HepG2 (cell line): ENCODE results near the gene RAP1A. TPM values are rescaled to one million over a fixed set of nuclear protein-coding genes. Genes with fewer than 3 reads are reported as not detected.
A peak's percentile ranks its signal among the peaks of the same experiment; 100 is the strongest.

ENCODE experiments used
- ATF7 ChIP-seq, 2 experiments: fragments of 450-650 bp in 1 of 2; sonication (generic) in 1 of 2; formaldehyde crosslinking in 1 of 2; IDR thresholded peaks; 2 replicates each; pipeline versions ENCODE4 v1.4.0 to v1.6.1; 2016 to 2020; ENCODE audit warnings: antibody characterized with exemption in 1 of 2, mild to moderate bottlenecking in 1 of 2, missing genetic modification reagents in 1 of 2
- CBX1 ChIP-seq: IDR thresholded peaks from one replicate; pipeline ENCODE4 v1.6.1; 2016; ENCODE audit warnings: antibody characterized with exemption, low read depth
- CCDC6 ChIP-seq: sonication (generic); formaldehyde crosslinking; IDR thresholded peaks from 2 replicates; pipeline ENCODE4 v1.8.1; 2022; ENCODE audit warnings: mild to moderate bottlenecking, missing genetic modification reagents, moderate library complexity
- FOSL1 ChIP-seq: sonication (generic); formaldehyde crosslinking; IDR thresholded peaks from 2 replicates; pipeline ENCODE4 v1.9.0; 2021; ENCODE audit warnings: missing genetic modification reagents, borderline replicate concordance
- PTBP1 ChIP-seq: fragments of 200-400 bp; formaldehyde crosslinking; IDR thresholded peaks from 2 replicates; pipeline ENCODE4 v1.6.1; 2018; ENCODE audit warnings: low read length, low read depth; ENCODE audit not compliant: poor library complexity, severe bottlenecking
- U2AF2 ChIP-seq: fragments of 200-400 bp; formaldehyde crosslinking; IDR thresholded peaks from 2 replicates; pipeline ENCODE4 v1.6.1; 2017; ENCODE audit warnings: low read depth, mild to moderate bottlenecking, low read length
- ZFP1 ChIP-seq: IDR thresholded peaks from 2 replicates; pipeline ENCODE4 v1.6.1; 2016
- ZNF225 ChIP-seq: sonication (generic); formaldehyde crosslinking; IDR thresholded peaks from 2 replicates; pipeline ENCODE4 v1.4.0; 2020; ENCODE audit warnings: mild to moderate bottlenecking, missing genetic modification reagents
- ZNF33B ChIP-seq: sonication (generic); formaldehyde crosslinking; IDR thresholded peaks from 2 replicates; pipeline ENCODE4 v1.5.1; 2020; ENCODE audit warnings: mild to moderate bottlenecking, missing genetic modification reagents
- ZNF343 ChIP-seq: sonication (generic); formaldehyde crosslinking; IDR thresholded peaks from 2 replicates; pipeline ENCODE4 v1.4.0; 2020; ENCODE audit warnings: mild to moderate bottlenecking, missing genetic modification reagents
- ZSCAN21 ChIP-seq: sonication (generic); formaldehyde crosslinking; IDR thresholded peaks from 2 replicates; pipeline ENCODE4 v1.8.0; 2022; ENCODE audit warnings: mild to moderate bottlenecking, missing genetic modification reagents, moderate library complexity, borderline replicate concordance
- polyA plus RNA-seq, 8 experiments: library from polyadenylated mRNA; depleted of rRNA in 3 of 8; stranded (reverse) in 7 of 8; unstranded in 1 of 8; fragments of >200 nt; fragmentation: Illumina TruSeq in 4 of 8; extraction: Trizol in 4 of 8; gene quantifications; 2 replicates each; pipeline versions ENCODE4 v1.2.1 to v1.2.3, GENCODE V29; 2011 to 2016; ENCODE audit warnings: low read depth in 4 of 8, missing spikeins in 1 of 8, mixed read lengths in 1 of 8; ENCODE audit not compliant: insufficient read depth in 1 of 8
- total RNA-seq, 5 experiments: library from RNA; depleted of rRNA; stranded (reverse); fragments of >200 nt; fragmentation: Illumina TruSeq; extraction: Trizol; gene quantifications; 2 replicates each; pipeline ENCODE4 v1.2.3, GENCODE V29; 2016; ENCODE audit warnings: low read depth in 1 of 5
- TF ChIP-seq, protein P1 (sequence below), 2 experiments: sonication (generic) in 1 of 2; formaldehyde crosslinking in 1 of 2; IDR thresholded peaks; 2 replicates each; pipeline versions ENCODE4 v1.5.1 to v1.6.1; 2011 to 2020; ENCODE audit warnings: borderline replicate concordance in 1 of 2, low read depth in 1 of 2, low read length in 1 of 2, mild to moderate bottlenecking in 1 of 2, missing genetic modification reagents in 1 of 2, moderate library complexity in 1 of 2
- TF ChIP-seq, protein P2 (sequence below): sonication (generic); formaldehyde crosslinking; IDR thresholded peaks from 2 replicates; pipeline ENCODE4 v1.4.0; 2020; ENCODE audit warnings: mild to moderate bottlenecking, missing genetic modification reagents
- TF ChIP-seq, protein P3 (sequence below): sonication (generic); formaldehyde crosslinking; IDR thresholded peaks from 2 replicates; pipeline ENCODE4 v1.5.0; 2020; ENCODE audit warnings: missing genetic modification reagents, mild to moderate bottlenecking, borderline replicate concordance
- TF ChIP-seq, protein P4 (sequence below): sonication (generic); formaldehyde crosslinking; IDR thresholded peaks from 2 replicates; pipeline ENCODE4 v1.8.1; 2022; ENCODE audit warnings: mild to moderate bottlenecking, missing genetic modification reagents

Gene RAP1A
- total and polyA plus RNA-seq, 2 of the 13 experiments (the other 11 are each of a cell fraction or from before 2014, with no cell fraction given) = 19.0 to 20.7 TPM

DNA sequence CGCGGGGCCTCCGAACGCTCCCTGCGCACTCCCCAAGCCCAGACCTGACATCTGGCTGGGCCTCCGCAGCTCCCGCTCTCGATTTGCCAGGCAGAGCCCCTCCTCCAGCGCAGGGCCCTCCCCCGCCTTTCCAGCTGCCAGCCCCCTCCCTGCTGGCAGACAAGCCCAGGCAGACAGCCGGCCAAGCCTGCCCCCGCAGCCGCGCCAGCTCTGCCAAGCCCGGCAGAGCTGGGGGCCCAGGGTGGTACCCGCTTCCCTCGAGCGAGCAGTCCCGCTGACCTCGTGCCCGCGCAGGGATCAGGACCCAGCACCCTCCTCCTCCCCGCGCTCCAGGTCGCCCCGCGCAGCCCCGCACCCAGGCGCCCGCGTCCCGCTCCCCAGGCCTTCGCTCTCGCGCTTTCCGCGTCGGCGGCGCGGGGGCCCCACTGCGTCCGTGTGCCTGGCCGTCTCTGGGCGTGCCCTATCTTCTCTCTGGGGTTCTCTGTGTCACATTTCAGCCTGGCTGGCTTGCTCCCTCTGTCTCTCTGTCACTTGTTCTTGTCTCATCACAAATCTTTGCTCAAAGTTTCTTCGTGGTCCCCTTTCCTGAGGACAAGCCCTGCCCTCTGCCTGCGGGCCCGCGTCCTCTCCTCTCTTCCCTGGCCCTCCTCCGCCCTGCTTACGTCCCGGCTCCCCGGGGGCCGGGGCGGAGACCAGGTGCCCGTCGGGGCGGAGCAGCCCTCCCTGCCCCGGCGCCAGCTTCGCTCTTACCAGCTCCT lies 119.0 kb downstream of the RAP1A start (continued):
- TF ChIP-seq, protein P1, sequence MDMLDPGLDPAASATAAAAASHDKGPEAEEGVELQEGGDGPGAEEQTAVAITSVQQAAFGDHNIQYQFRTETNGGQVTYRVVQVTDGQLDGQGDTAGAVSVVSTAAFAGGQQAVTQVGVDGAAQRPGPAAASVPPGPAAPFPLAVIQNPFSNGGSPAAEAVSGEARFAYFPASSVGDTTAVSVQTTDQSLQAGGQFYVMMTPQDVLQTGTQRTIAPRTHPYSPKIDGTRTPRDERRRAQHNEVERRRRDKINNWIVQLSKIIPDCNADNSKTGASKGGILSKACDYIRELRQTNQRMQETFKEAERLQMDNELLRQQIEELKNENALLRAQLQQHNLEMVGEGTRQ (IDR thresholded peaks at IDR 0.05; ENCODE audit: low read depth, low read length) = no peak
- TF ChIP-seq, protein P1 (CRISPR knock-in tag; IDR thresholded peaks at IDR 0.05; ENCODE audit: borderline replicate concordance) = no peak
- TF ChIP-seq ZNF33B (CRISPR knock-in tag) (no peak), ZNF225 (CRISPR knock-in tag) (0 out of 2 replicates have a peak, but pooled peaks have one; percentile 33), ZFP1 (no peak), ZSCAN21 (CRISPR knock-in tag) (peak; percentile 22; the same call in 1 of the 2 replicates), ZNF343 (CRISPR knock-in tag) (no peak), U2AF2 (no peak), CCDC6 (CRISPR knock-in tag) (0 out of 2 replicates have a peak, but pooled peaks have one; percentile 17), PTBP1 (no peak), ATF7 (IDR thresholded peaks at IDR 0.05) (no peak), ATF7 (CRISPR knock-in tag; IDR thresholded peaks at IDR 0.05) (no peak), FOSL1 (CRISPR knock-in tag) (no peak), CBX1 (peak; percentile 3)
- TF ChIP-seq, protein P2, sequence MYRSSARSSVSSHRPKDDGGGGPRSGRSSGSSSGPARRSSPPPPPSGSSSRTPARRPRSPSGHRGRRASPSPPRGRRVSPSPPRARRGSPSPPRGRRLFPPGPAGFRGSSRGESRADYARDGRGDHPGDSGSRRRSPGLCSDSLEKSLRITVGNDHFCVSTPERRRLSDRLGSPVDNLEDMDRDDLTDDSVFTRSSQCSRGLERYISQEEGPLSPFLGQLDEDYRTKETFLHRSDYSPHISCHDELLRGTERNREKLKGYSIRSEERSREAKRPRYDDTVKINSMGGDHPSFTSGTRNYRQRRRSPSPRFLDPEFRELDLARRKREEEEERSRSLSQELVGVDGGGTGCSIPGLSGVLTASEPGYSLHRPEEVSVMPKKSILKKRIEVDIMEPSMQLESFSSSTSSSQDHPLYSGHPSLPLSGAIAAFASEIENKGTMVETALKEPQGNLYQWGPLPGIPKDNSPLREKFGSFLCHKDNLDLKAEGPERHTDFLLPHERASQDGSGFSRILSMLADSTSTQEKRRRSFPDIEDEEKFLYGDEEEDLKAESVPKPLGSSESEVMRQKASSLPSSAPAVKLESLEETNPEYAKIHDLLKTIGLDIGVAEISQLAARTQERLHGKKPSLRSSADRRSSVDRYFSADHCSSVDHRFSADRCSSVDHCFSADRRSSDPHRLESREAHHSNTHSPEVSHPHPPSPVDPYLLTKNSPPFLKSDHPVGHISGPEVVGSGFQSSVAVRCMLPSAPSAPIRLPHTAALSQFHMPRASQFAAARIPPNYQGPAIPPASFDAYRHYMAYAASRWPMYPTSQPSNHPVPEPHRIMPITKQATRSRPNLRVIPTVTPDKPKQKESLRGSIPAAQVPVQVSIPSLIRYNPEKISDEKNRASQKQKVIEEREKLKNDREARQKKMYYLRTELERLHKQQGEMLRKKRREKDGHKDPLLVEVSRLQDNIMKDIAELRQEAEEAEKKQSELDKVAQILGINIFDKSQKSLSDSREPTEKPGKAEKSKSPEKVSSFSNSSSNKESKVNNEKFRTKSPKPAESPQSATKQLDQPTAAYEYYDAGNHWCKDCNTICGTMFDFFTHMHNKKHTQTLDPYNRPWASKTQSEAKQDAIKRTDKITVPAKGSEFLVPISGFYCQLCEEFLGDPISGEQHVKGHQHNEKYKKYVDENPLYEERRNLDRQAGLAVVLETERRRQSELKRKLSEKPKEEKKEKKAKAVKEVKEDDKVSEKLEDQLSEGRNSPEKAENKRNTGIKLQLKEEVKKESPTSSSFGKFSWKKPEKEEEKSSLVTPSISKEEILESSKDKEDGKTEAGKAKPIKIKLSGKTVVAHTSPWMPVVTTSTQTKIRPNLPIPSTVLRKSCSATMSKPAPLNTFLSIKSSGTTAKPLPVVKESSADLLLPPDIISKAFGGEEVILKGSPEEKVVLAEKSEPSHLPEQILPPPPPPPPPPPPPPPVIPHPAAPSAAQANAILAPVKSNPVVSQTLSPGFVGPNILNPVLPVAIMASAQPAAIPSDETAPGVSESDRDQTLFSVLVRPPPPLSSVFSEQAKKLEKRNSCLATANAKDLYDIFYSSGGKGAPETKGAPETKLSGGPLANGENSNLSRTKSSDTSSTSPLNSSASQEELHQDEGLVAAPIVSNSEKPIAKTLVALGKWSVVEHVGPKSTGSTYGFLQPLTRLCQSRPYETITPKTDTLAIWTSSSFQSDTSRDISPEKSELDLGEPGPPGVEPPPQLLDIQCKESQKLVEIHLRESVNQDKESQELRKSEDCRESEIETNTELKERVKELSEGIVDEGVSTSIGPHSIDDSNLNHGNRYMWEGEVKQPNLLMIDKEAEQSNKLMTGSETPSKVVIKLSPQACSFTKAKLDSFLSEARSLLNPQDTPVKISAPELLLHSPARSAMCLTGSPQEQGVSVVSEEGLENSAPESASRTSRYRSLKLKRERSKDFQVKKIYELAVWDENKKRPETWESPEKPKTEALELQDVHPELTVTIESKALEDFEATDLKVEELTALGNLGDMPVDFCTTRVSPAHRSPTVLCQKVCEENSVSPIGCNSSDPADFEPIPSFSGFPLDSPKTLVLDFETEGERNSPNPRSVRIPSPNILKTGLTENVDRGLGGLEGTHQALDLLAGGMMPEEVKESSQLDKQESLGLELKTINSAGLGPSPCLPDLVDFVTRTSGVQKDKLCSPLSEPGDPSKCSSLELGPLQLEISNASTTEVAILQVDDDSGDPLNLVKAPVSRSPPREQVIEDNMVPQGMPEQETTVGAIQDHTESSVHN (CRISPR knock-in tag) = 0 out of 2 replicates have a peak, but pooled peaks have one; percentile 15
- TF ChIP-seq, protein P3, sequence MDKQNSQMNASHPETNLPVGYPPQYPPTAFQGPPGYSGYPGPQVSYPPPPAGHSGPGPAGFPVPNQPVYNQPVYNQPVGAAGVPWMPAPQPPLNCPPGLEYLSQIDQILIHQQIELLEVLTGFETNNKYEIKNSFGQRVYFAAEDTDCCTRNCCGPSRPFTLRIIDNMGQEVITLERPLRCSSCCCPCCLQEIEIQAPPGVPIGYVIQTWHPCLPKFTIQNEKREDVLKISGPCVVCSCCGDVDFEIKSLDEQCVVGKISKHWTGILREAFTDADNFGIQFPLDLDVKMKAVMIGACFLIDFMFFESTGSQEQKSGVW (CRISPR knock-in tag) = no peak
- TF ChIP-seq, protein P4, sequence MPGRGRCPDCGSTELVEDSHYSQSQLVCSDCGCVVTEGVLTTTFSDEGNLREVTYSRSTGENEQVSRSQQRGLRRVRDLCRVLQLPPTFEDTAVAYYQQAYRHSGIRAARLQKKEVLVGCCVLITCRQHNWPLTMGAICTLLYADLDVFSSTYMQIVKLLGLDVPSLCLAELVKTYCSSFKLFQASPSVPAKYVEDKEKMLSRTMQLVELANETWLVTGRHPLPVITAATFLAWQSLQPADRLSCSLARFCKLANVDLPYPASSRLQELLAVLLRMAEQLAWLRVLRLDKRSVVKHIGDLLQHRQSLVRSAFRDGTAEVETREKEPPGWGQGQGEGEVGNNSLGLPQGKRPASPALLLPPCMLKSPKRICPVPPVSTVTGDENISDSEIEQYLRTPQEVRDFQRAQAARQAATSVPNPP (CRISPR knock-in tag) = 0 out of 2 replicates have a peak, but pooled peaks have one; percentile 24
